ENCODE measurements around the gene XRCC5.

Gene XRCC5

GRCh38 chr2:216188956-216189355, 79.8 kb downstream of the XRCC5 start:
- Histone ChIP-seq H3K27me3 (replicated peaks in 2 of 5; ENCODE audit: control insufficient read depth in 4 of 5, insufficient read depth in 5 of 5, low read length in 4 of 5) (no peaks in the 10 kb centered on the region), H3K4me1 (ENCODE audit: control extremely low read depth in 1 of 4, control insufficient read depth in 4 of 4, insufficient read depth in 4 of 4, low read length in 3 of 4) (peaks cover 4 to 39% (median 17%) of the 10 kb centered on the region in 4 experiments), H3K36me3 (ENCODE audit: control insufficient read depth in 4 of 4, insufficient read depth in 4 of 4, low read length in 3 of 4) (peaks cover 8 to 72% (median 27%) of the 10 kb centered on the region in 4 experiments), H3K4me3 (ENCODE audit: control insufficient read depth in 1 of 7, extremely low read depth in 1 of 7, insufficient read depth in 4 of 7, low read depth in 2 of 7, low read length in 6 of 7) (no peak overlapping the region), H3K9me3 (ENCODE audit: control extremely low read depth in 1 of 5, control insufficient read depth in 4 of 5, insufficient read depth in 2 of 5, low read depth in 1 of 5, low read length in 4 of 5) (no peaks in the 10 kb centered on the region), H3K27ac (ENCODE audit: insufficient read depth in 1 of 2, low read depth in 1 of 2, low read length in 2 of 2, poor library complexity in 1 of 2, severe bottlenecking in 2 of 2) (no peak overlapping the region)
- ChIA-PET POLR2A (no interaction called here), CTCF (no interaction called here)
- 100% methylated on average over 1 of the region's 2 CpGs for WGBS (ENCODE audit: insufficient coverage)
- no peak for DNase-seq

DNA sequence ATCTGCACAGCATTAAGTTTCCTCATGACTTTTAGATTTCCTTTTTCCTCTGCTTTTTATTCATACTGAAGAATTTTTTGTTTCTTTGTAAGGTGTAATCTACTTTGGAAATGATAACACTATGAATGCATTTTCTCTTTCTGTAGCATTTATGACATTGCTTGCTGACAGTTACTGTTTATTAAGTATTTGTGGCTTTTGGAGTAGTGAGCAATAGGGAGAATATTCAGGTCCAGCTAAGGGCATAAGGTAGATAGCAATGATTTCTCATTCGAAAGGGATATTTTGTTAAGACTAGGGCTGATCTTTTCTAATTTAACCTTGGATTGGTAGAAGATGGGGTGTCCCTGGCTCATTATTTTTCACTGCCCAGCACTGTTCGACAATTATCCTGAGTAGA, 80.3 kb downstream of the XRCC5 start:
- peaks cover 2 to 35% (median 16%) of the 10 kb centered on the region in 4 experiments for H3K4me1 ChIP-seq (ENCODE audit: control extremely low read depth in 1 of 4, control insufficient read depth in 4 of 4, insufficient read depth in 4 of 4, low read length in 3 of 4)
- no peaks in the 10 kb centered on the region for H3K9me3 ChIP-seq (ENCODE audit: control extremely low read depth in 1 of 5, control insufficient read depth in 4 of 5, insufficient read depth in 2 of 5, low read depth in 1 of 5, low read length in 4 of 5)
- ChIA-PET POLR2A (no interaction called here), CTCF (no interaction called here)
- no peak overlapping the region for H3K27ac ChIP-seq (ENCODE audit: insufficient read depth in 1 of 2, low read depth in 1 of 2, low read length in 2 of 2, poor library complexity in 1 of 2, severe bottlenecking in 2 of 2)
- peaks cover 8 to 74% (median 30%) of the 10 kb centered on the region in 4 experiments for H3K36me3 ChIP-seq (ENCODE audit: control insufficient read depth in 4 of 4, insufficient read depth in 4 of 4, low read length in 3 of 4)
- 100% methylated on average over 1 of the region's 2 CpGs for WGBS (ENCODE audit: insufficient coverage)
- no peaks in the 10 kb centered on the region for H3K27me3 ChIP-seq (replicated peaks in 2 of 5; ENCODE audit: control insufficient read depth in 4 of 5, insufficient read depth in 5 of 5, low read length in 4 of 5)
- no peak for DNase-seq
- no peak overlapping the region for H3K4me3 ChIP-seq (ENCODE audit: control insufficient read depth in 1 of 7, extremely low read depth in 1 of 7, insufficient read depth in 4 of 7, low read depth in 2 of 7, low read length in 6 of 7)

GRCh38 chr2:216192181-216192580, 83.0 kb downstream of the XRCC5 start:
- Histone ChIP-seq H3K36me3 (ENCODE audit: control insufficient read depth in 4 of 4, insufficient read depth in 4 of 4, low read length in 3 of 4) (peaks cover 9 to 82% (median 41%) of the 10 kb centered on the region in 4 experiments), H3K4me1 (ENCODE audit: control extremely low read depth in 1 of 4, control insufficient read depth in 4 of 4, insufficient read depth in 4 of 4, low read length in 3 of 4) (peaks cover 0 to 22% (median 8%) of the 10 kb centered on the region in 4 experiments), H3K9me3 (ENCODE audit: control extremely low read depth in 1 of 5, control insufficient read depth in 4 of 5, insufficient read depth in 2 of 5, low read depth in 1 of 5, low read length in 4 of 5) (no peaks in the 10 kb centered on the region), H3K27me3 (replicated peaks in 2 of 5; ENCODE audit: control insufficient read depth in 4 of 5, insufficient read depth in 5 of 5, low read length in 4 of 5) (no peaks in the 10 kb centered on the region), H3K4me3 (ENCODE audit: control insufficient read depth in 1 of 7, extremely low read depth in 1 of 7, insufficient read depth in 4 of 7, low read depth in 2 of 7, low read length in 6 of 7) (no peak overlapping the region), H3K27ac (ENCODE audit: insufficient read depth in 1 of 2, low read depth in 1 of 2, low read length in 2 of 2, poor library complexity in 1 of 2, severe bottlenecking in 2 of 2) (no peak overlapping the region)
- WGBS (ENCODE audit: insufficient coverage), result 100% methylated on average over 2 of the region's 4 CpGs
- DNase-seq, result no peak
- ChIA-PET CTCF (interaction anchor here (1.0 kb wide), 2 partner anchors 8 to 25 kb away, joined by 3 read pairs; no protein-coding TSS in a partner anchor), POLR2A (no interaction called here)

GRCh38 chr2:216192931-216193330, 83.8 kb downstream of the XRCC5 start:
- Histone ChIP-seq H3K27me3 (replicated peaks in 2 of 5; ENCODE audit: control insufficient read depth in 4 of 5, insufficient read depth in 5 of 5, low read length in 4 of 5) (no peaks in the 10 kb centered on the region), H3K9me3 (ENCODE audit: control extremely low read depth in 1 of 5, control insufficient read depth in 4 of 5, insufficient read depth in 2 of 5, low read depth in 1 of 5, low read length in 4 of 5) (no peaks in the 10 kb centered on the region), H3K36me3 (ENCODE audit: control insufficient read depth in 4 of 4, insufficient read depth in 4 of 4, low read length in 3 of 4) (peaks cover 10 to 84% (median 46%) of the 10 kb centered on the region in 4 experiments), H3K4me3 (ENCODE audit: control insufficient read depth in 1 of 7, extremely low read depth in 1 of 7, insufficient read depth in 4 of 7, low read depth in 2 of 7, low read length in 6 of 7) (no peak overlapping the region), H3K4me1 (ENCODE audit: control extremely low read depth in 1 of 4, control insufficient read depth in 4 of 4, insufficient read depth in 4 of 4, low read length in 3 of 4) (peaks cover 0 to 14% (median 1%) of the 10 kb centered on the region in 4 experiments), H3K27ac (ENCODE audit: insufficient read depth in 1 of 2, low read depth in 1 of 2, low read length in 2 of 2, poor library complexity in 1 of 2, severe bottlenecking in 2 of 2) (no peak overlapping the region)
- DNase-seq, result no peak
- 93% methylated on average over 3 of the region's 3 CpGs for WGBS (ENCODE audit: insufficient coverage)
- POLR2A ChIA-PET, result no interaction called here
- CTCF ChIA-PET, result interaction anchor here (1.0 kb wide), 2 partner anchors 9 to 26 kb away, joined by 3 read pairs; no protein-coding TSS in a partner anchor

DNA sequence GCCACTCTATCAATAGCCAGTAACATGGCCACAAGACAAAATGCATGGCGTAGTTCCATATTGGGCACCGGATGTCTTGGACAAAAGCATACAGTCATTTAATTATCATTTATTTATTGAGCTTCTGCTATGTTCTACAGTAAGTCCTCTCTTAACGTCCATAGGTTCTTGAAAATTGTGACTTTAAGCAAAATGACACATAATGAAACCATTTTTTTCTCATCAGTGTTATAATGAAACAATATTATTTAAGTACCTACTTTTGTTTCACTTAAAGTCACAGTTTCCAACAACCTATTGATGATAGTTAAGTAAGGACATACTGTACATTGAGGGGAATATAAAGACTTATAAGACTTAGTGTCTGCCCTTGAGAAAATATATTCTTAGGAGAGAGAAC, 84.9 kb downstream of the XRCC5 start:
- H3K36me3 ChIP-seq (ENCODE audit: control insufficient read depth in 4 of 4, insufficient read depth in 4 of 4, low read length in 3 of 4), result peaks cover 12 to 84% (median 50%) of the 10 kb centered on the region in 4 experiments

GRCh38 chr2:216194561-216194960, 85.4 kb downstream of the XRCC5 start:
- POLR2A ChIA-PET, result interaction anchor here (0.6 kb wide), 1 partner anchor 57 kb away, joined by 3 read pairs; no protein-coding TSS in a partner anchor
- Histone ChIP-seq H3K4me1 (ENCODE audit: control extremely low read depth in 1 of 4, control insufficient read depth in 4 of 4, insufficient read depth in 4 of 4, low read length in 3 of 4) (peaks cover 0 to 4% (median 1%) of the 10 kb centered on the region in 4 experiments), H3K27me3 (replicated peaks in 2 of 5; ENCODE audit: control insufficient read depth in 4 of 5, insufficient read depth in 5 of 5, low read length in 4 of 5) (no peaks in the 10 kb centered on the region), H3K27ac (ENCODE audit: insufficient read depth in 1 of 2, low read depth in 1 of 2, low read length in 2 of 2, poor library complexity in 1 of 2, severe bottlenecking in 2 of 2) (no peak overlapping the region), H3K9me3 (ENCODE audit: control extremely low read depth in 1 of 5, control insufficient read depth in 4 of 5, insufficient read depth in 2 of 5, low read depth in 1 of 5, low read length in 4 of 5) (no peaks in the 10 kb centered on the region), H3K36me3 (ENCODE audit: control insufficient read depth in 4 of 4, insufficient read depth in 4 of 4, low read length in 3 of 4) (peaks cover 12 to 85% (median 51%) of the 10 kb centered on the region in 4 experiments), H3K4me3 (ENCODE audit: control insufficient read depth in 1 of 7, extremely low read depth in 1 of 7, insufficient read depth in 4 of 7, low read depth in 2 of 7, low read length in 6 of 7) (no peak overlapping the region)
- DNase-seq, result no peak
- CTCF ChIA-PET, result interaction anchor here (1.4 to 1.8 kb wide), 2 partner anchors 10 to 21 kb away, joined by 4 to 7 read pairs; no protein-coding TSS in a partner anchor
- WGBS (ENCODE audit: insufficient coverage), result 82% methylated on average over 4 of the region's 4 CpGs

More for the DNA sequence above, 84.9 kb downstream of the XRCC5 start:
- DNase-seq, result no peak
- 100% methylated on average over 1 of the region's 3 CpGs for WGBS (ENCODE audit: insufficient coverage)
- Histone ChIP-seq H3K27me3 (replicated peaks in 2 of 5; ENCODE audit: control insufficient read depth in 4 of 5, insufficient read depth in 5 of 5, low read length in 4 of 5) (no peaks in the 10 kb centered on the region), H3K4me1 (ENCODE audit: control extremely low read depth in 1 of 4, control insufficient read depth in 4 of 4, insufficient read depth in 4 of 4, low read length in 3 of 4) (peaks cover 0 to 6% (median 1%) of the 10 kb centered on the region in 4 experiments), H3K9me3 (ENCODE audit: control extremely low read depth in 1 of 5, control insufficient read depth in 4 of 5, insufficient read depth in 2 of 5, low read depth in 1 of 5, low read length in 4 of 5) (no peaks in the 10 kb centered on the region), H3K4me3 (ENCODE audit: control insufficient read depth in 1 of 7, extremely low read depth in 1 of 7, insufficient read depth in 4 of 7, low read depth in 2 of 7, low read length in 6 of 7) (no peak overlapping the region), H3K27ac (ENCODE audit: insufficient read depth in 1 of 2, low read depth in 1 of 2, low read length in 2 of 2, poor library complexity in 1 of 2, severe bottlenecking in 2 of 2) (no peak overlapping the region)
- ChIA-PET CTCF (no interaction called here), POLR2A (no interaction called here)

DNA sequence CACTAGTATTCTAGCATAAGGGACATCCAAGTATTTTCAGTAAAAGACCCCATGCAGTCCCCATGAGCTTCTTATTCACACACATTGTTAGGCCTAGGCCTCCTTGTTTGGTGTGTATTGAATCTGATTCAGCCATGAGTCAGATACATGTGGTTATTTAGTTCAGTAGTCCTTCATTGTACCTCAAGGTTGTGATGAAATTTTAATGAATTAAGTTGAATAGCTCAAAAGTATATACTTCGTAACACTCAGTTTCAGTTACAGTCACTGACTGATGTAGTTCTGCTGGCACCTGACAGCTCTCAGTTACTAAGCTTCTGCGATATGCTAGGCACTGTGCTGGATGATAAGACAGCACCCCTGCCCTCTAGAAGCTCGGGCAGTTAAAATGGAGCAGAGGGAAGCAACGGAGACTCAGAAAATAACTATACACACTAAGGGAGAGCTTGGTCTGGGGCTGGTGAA, 86.4 kb downstream of the XRCC5 start:
- Histone ChIP-seq H3K27me3 (replicated peaks in 2 of 5; ENCODE audit: control insufficient read depth in 4 of 5, insufficient read depth in 5 of 5, low read length in 4 of 5) (no peaks in the 10 kb centered on the region), H3K27ac (ENCODE audit: insufficient read depth in 1 of 2, low read depth in 1 of 2, low read length in 2 of 2, poor library complexity in 1 of 2, severe bottlenecking in 2 of 2) (no peak overlapping the region), H3K4me1 (ENCODE audit: control extremely low read depth in 1 of 4, control insufficient read depth in 4 of 4, insufficient read depth in 4 of 4, low read length in 3 of 4) (peaks cover 0 to 4% (median 1%) of the 10 kb centered on the region in 4 experiments), H3K36me3 (ENCODE audit: control insufficient read depth in 4 of 4, insufficient read depth in 4 of 4, low read length in 3 of 4) (peaks cover 18 to 85% (median 56%) of the 10 kb centered on the region in 4 experiments), H3K9me3 (ENCODE audit: control extremely low read depth in 1 of 5, control insufficient read depth in 4 of 5, insufficient read depth in 2 of 5, low read depth in 1 of 5, low read length in 4 of 5) (no peaks in the 10 kb centered on the region), H3K4me3 (ENCODE audit: control insufficient read depth in 1 of 7, extremely low read depth in 1 of 7, insufficient read depth in 4 of 7, low read depth in 2 of 7, low read length in 6 of 7) (no peak overlapping the region)
- ChIA-PET POLR2A (interaction anchor here (0.6 kb wide), 1 partner anchor 47 kb away, joined by 3 read pairs; no protein-coding TSS in a partner anchor), CTCF (interaction anchor here (0.7 to 1.8 kb wide), 3 partner anchors 11 to 1948 kb away, joined by 4 to 7 read pairs (median 4); no protein-coding TSS in a partner anchor)
- DNase-seq, result no peak
- WGBS (ENCODE audit: insufficient coverage), result 92% methylated on average over 2 of the region's 4 CpGs

All from common myeloid progenitor, CD34-positive (primary cell).